GM18868 (cell line): ENCODE measurements around the gene GRID1.
A peak's percentile ranks its signal among the peaks of the same experiment; 100 is the strongest.

Experiments
- ATAC-seq: cut with Tn5 transposase; IDR thresholded peaks from one replicate; pipeline ENCODE4 v1.9.1; 2021; ENCODE audit warnings: mild to moderate bottlenecking, moderate library complexity; ENCODE audit not compliant: unreplicated experiment

Gene GRID1

GRCh38 chr10:86295351-86295750 is 71.2 kb downstream of the GRID1 start:
- ATAC-seq, result no peak

DNA sequence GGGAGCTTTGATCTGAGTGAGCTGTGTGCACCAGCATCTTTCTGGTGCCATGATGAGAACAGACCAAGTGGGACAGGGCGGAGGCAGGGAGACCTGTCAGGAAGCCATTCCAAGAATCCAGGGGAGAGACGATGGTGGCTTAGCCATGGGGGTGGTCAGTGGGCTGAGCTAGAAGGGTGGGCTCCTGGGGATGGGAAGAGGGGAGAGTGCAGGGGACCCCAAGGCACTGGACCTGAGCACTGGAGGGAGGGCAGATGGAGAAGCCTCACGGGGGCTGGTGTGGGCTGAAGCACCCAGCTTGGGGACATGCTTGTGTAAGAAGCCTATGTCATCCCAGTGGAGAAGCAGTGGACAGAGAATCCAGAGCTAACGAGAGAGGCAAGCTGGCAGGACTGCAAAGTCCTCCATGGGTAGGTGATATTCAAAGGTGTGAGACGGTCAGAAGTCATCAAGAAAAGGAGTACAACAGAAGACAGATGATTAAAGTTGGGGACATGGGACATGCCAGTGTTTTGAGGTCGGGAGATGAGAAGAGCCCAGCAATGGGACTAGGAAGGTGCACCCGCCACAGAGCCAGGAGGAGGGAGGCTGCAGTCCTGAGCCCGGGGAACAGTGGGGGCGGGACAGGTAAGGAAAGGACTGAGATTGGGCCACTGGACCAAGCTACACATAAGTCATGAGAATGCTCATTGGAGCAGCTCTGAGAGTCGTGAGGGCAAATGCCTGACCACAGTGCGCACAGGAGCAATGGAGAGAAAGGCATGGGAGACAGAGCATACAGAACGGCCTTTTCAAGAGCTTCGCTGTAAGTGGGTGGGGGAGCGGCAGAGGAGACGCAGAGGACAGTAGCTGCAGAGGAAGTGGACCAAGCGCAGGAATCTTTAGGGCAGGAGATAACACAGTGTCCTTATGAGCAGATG is 72.0 kb downstream of the GRID1 start:
- no peak for ATAC-seq

DNA sequence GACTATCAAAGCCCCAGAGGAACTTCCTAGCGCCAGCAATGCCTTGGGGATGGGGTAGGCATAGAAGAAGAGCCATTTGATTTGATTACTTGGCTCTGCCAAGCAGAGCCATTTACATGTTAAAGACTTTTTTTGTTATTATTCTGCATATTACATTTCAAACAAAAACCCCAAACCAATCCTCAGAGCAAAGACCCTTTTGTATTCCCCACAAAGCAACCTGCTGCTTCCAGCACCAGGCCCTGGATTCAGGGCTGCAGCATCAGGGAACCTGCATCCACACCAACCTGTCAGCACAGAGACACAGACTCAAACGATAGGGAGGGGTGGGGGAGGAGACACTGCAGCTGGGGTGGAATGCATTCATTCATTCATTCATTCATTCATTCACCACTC is 73.2 kb downstream of the GRID1 start:
- ATAC-seq, result no peak

- no peak for ATAC-seq
Observed at GRCh38 chr10:86292462-86293395, 73.9 kb downstream of the GRID1 start.

GRCh38 chr10:86291616-86292340 is 74.8 kb downstream of the GRID1 start:
- no peak for ATAC-seq

DNA sequence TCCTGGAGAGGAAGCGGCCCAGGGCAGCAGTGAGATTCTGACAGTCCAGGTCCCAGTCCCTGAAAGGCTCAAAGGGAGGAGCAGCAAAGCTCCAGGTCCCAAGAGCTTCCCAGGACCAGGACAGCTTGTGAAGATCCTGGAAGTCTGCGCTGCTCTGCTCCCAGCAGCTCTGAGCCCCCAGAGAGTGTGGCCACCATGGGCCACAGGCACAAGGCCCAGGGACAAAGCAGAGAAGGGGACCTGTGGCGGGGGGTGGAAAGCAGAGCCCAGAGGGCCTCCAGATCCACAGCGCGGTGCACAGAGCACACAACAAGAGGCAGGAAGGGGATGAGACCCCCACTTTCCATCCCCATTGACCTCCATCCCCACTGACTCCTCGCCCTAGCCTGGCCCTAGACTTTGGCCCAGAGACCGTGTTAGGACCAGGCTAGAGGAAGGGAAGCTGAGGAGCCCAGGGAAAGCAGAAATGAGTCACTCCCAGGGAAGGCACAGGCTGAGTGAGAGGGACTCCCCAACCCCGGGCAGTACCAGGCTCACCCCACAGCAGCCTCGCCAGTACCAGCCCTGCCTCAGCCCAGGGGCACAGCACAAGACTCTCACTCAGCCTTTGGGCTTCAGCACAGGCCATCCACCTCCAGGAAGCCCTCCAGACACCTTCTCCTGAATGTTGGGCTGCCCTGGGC is 75.5 kb downstream of the GRID1 start:
- peak; percentile 48 for ATAC-seq

GRCh38 chr10:86289577-86289868 is 77.1 kb downstream of the GRID1 start:
- no peak for ATAC-seq

- ATAC-seq, result no peak
Observed at GRCh38 chr10:86288695-86289576, 77.7 kb downstream of the GRID1 start.

GRCh38 chr10:86287966-86288579 is 78.5 kb downstream of the GRID1 start:
- ATAC-seq, result peak; percentile 41

GRCh38 chr10:86287110-86287793 is 79.3 kb downstream of the GRID1 start:
- no peak for ATAC-seq

- ATAC-seq, result no peak
Observed at GRCh38 chr10:86286236-86287109, 80.1 kb downstream of the GRID1 start.

GRCh38 chr10:86285136-86285790 is 81.3 kb downstream of the GRID1 start:
- ATAC-seq, result no peak

GRCh38 chr10:86284355-86285105 is 82.1 kb downstream of the GRID1 start:
- no peak for ATAC-seq

DNA sequence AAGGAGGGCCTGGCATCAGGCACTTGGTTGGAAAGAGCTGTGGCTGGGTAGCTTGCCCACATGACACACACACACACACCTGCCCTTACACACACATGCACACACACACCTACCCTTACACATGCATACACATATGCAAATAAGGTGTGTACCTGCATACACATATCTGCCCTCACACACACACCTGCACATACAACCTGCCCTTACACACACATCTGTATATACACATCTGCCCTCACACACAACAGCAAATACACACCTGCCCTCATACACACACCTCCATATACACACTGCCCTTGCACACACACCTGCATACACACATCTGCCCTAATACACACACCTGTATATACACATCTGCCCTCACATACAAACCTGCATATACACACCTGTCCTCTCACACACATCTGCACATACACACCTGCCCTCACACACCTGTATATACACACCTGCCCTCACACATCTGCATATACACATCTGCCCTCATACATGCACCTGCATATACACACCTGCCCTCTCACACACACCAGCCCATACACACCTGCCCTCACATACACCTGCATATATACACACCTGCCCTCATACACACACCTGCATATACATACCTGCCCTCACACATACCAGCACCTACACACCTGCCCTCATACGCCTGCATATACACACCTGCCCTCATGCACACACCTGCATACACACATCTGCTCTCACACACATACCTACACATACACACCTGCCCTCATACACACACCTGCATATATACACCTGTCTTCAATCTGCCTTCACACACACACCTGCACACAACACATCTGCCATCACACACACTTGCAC is 82.9 kb downstream of the GRID1 start:
- no peak for ATAC-seq

DNA sequence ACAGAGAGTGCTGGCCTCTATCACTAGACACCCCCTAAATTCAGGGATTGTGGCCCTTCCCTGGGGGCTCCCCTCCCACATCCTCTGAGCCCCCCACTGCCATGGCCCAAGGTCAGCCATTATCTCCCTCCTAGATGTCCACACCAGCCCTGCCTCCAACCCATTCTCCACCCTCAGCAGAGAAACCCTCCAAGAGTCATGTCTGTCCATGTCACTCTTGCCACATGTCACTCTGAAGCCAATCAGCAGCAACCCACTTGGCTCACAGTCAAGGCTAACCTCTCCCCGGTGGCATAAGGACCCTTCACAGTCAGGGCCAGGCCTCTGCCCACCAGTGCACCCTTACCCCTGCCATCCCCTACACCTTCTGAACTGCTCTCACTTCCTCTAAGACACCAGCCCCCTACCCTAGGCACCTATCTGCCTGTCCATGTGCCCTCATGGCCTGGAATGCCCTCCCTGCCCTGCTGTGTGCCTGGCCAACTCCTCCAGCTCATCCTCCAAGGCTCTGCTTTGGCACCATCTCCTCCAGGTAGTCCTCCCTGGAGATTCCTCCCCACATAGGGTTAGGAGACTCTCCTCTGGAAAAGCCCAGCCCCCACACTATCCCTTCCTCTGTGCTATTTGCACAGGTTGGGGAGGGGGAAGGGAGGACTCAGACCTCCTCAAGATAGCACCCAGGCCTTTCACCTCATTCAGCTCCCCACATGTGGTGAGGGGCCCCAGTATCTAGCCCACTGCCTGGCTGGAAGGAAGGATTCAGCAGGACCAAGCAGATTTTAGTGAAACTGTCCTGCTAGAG is 83.7 kb downstream of the GRID1 start:
- no peak for ATAC-seq
